Measurements from ENCODE around the gene FLNB.

DNA sequence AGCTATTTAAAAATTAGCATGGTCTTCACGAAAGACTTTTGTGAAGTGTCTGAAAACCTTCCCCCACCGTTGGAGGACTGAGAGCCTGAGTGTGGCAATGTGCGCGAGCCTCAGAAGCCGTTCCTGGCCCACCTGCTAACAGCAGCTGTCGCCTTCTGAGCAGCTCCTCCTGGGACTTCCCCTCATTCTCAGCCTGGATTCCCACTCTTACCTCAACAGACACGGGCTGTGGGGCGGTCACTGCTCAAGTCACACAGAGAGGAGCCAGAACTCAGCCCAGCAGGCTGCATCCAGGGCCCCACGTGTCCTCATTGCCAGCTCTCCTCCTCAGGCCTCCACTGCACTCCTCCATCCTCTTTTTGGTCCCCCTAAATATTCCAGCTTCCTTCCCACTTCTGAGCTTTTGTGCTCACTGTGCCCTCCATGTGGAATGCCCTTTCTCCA lies 194.7 kb downstream of the FLNB start:
- TF ChIP-seq CTCF (conservative IDR thresholded peaks at IDR 0.05; ENCODE audit: low read length) (no peak), EZH2phosphoT487 (IDR thresholded peaks at IDR 0.05; ENCODE audit: borderline replicate concordance) (no peak)

Data from Loucy (cell line).